Neuronal stem cell (in vitro differentiated cells): ENCODE data around the gene LGR5.

Source experiments
- DNase-seq: peaks from one replicate; pipeline ENCODE4 v3.0.0-alpha.2; 2013; ENCODE audit warnings: low spot score
- H2AFZ ChIP-seq: one replicate; pipeline ENCODE4 v1.6.1; 2013; ENCODE audit warnings: mild to moderate bottlenecking, low read length, inconsistent platforms
- H2AK5ac ChIP-seq: 2 replicates; pipeline ENCODE4 v1.6.1; 2013; ENCODE audit warnings: low read depth, mild to moderate bottlenecking, inconsistent platforms, low read length, moderate library complexity, mixed read lengths
- H2BK120ac ChIP-seq: 2 replicates; pipeline ENCODE4 v1.6.1; 2013; ENCODE audit warnings: low read depth, mild to moderate bottlenecking, inconsistent platforms, low read length, moderate library complexity, mixed read lengths
- H2BK12ac ChIP-seq: one replicate; pipeline ENCODE4 v1.6.1; 2013; ENCODE audit warnings: low read length, inconsistent platforms
- H2BK15ac ChIP-seq: 2 replicates; pipeline ENCODE4 v1.6.1; 2013; ENCODE audit warnings: mild to moderate bottlenecking, low read length, inconsistent platforms, mixed read lengths
- H2BK5ac ChIP-seq: one replicate; pipeline ENCODE4 v1.6.1; 2013; ENCODE audit warnings: inconsistent platforms, mild to moderate bottlenecking, low read length, moderate library complexity
- H3K14ac ChIP-seq: one replicate; pipeline ENCODE4 v1.6.1; 2013; ENCODE audit warnings: low read length, inconsistent platforms
- H3K18ac ChIP-seq: 2 replicates; pipeline ENCODE4 v1.6.1; 2013; ENCODE audit warnings: low read length, inconsistent platforms
- H3K23ac ChIP-seq: 2 replicates; pipeline ENCODE4 v1.6.1; 2013; ENCODE audit warnings: low read depth, mild to moderate bottlenecking, mixed read lengths, low read length, inconsistent platforms; ENCODE audit not compliant: poor library complexity
- H3K27ac ChIP-seq: replicated peaks from 3 replicates; pipeline ENCODE4 v1.5.1; 2013; ENCODE audit warnings: low read length, inconsistent platforms
- H3K27me3 ChIP-seq, 3 experiments: 2 replicates each; pipeline ENCODE4 v1.6.1; 2013; ENCODE audit warnings: low read length in 3 of 3, mild to moderate bottlenecking in 2 of 3, inconsistent platforms in 1 of 3, low read depth in 1 of 3, mixed read lengths in 1 of 3, moderate library complexity in 1 of 3; ENCODE audit not compliant: control insufficient read depth in 3 of 3, insufficient read depth in 3 of 3
- H3K36me3 ChIP-seq, 2 donors: replicated peaks in 1 of 2; 2 replicates each; pipeline ENCODE4 v1.6.1; 2013; ENCODE audit warnings: low read length in 2 of 2; ENCODE audit not compliant: control insufficient read depth in 2 of 2, insufficient read depth in 2 of 2
- H3K4ac ChIP-seq: 2 replicates; pipeline ENCODE4 v1.6.1; 2013; ENCODE audit warnings: inconsistent platforms, mild to moderate bottlenecking, low read length, moderate library complexity
- H3K4me1 ChIP-seq, 2 donors: 1 replicate in 1 of 2; 2 replicates in 1 of 2; pipeline ENCODE4 v1.6.1; 2013; ENCODE audit warnings: low read length in 2 of 2, low read depth in 1 of 2; ENCODE audit not compliant: control insufficient read depth in 2 of 2, insufficient read depth in 1 of 2
- H3K4me2 ChIP-seq: one replicate; pipeline ENCODE4 v1.6.1; 2013; ENCODE audit warnings: mild to moderate bottlenecking, low read length, inconsistent platforms; ENCODE audit not compliant: insufficient read depth, poor library complexity, severe bottlenecking
- H3K4me3 ChIP-seq, 2 donors: 2 replicates each; pipeline ENCODE4 v1.5.1; 2013; ENCODE audit warnings: low read length in 2 of 2, mild to moderate bottlenecking in 2 of 2, inconsistent platforms in 1 of 2, moderate library complexity in 1 of 2
- H3K79me1 ChIP-seq: one replicate; pipeline ENCODE4 v1.6.1; 2013; ENCODE audit warnings: low read depth, mild to moderate bottlenecking, inconsistent platforms, low read length, moderate library complexity
- H3K9ac ChIP-seq: one replicate; pipeline ENCODE4 v1.6.1; 2013; ENCODE audit warnings: mild to moderate bottlenecking, low read depth, low read length, inconsistent platforms; ENCODE audit not compliant: poor library complexity
- H3K9me3 ChIP-seq, 2 donors: replicated peaks in 1 of 2; 2 replicates each; pipeline versions ENCODE3 to v1.6.1; 2013; ENCODE audit warnings: low read length in 2 of 2, mild to moderate bottlenecking in 2 of 2, inconsistent platforms in 1 of 2, low read depth in 1 of 2, mixed read lengths in 1 of 2, moderate library complexity in 1 of 2; ENCODE audit not compliant: control insufficient read depth in 2 of 2, insufficient read depth in 1 of 2
- H4K8ac ChIP-seq: one replicate; pipeline ENCODE4 v1.6.1; 2013; ENCODE audit warnings: low read depth, mild to moderate bottlenecking, inconsistent platforms, low read length, moderate library complexity
- H4K91ac ChIP-seq: one replicate; pipeline ENCODE4 v1.6.1; 2013; ENCODE audit warnings: low read length, low read depth, mild to moderate bottlenecking, inconsistent platforms; ENCODE audit not compliant: poor library complexity
- WGBS, 2 donors: extraction: QIAGEN DNeasy Blood & Tissue Kit; methylation state at CpG; one replicate each; pipeline ENCODE4 v1.1.7; 2013; ENCODE audit warnings: missing lambda C conversion rate in 2 of 2, mixed read lengths in 1 of 2; ENCODE audit not compliant: insufficient read length in 2 of 2, insufficient replicate concordance in 1 of 2; ENCODE audit errors: extremely low coverage in 2 of 2; 5-methylcytosine and 5-hydroxymethylcytosine counted together

LGR5 gene

DNA sequence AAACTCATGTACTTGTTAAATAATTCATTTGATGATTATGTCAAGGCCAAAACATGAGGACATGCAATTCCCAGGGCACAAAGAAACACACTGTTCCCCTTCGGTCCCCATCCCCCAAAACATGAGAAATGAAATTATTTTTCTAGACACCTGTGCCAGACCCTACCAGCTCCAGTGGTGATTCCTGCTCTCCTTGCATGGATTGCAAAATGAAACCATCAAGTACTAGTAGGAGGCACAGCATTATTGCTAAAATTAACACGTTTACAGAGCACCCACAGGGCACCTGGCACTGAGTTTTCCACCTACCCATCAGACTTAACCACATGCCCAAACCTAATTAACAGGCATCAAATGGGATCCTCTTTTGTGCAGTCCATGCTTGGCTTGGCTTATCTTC, 147.4 kb downstream of the LGR5 start:
- no peaks in the 10 kb centered on the region for H3K27me3 ChIP-seq
- no peak overlapping the region for H2BK15ac ChIP-seq
- peaks cover 0 to 6% of the 10 kb centered on the region in 2 donors for H3K4me1 ChIP-seq
- DNase-seq: no peak
- no peak overlapping the region for H3K23ac ChIP-seq
- H3K9me3 ChIP-seq: no peaks in the 10 kb centered on the region
- no peak overlapping the region for H4K8ac ChIP-seq
- H2BK12ac ChIP-seq: no peak overlapping the region
- no peak overlapping the region for H2BK5ac ChIP-seq
- H3K9ac ChIP-seq: no peak overlapping the region
- H3K4me3 ChIP-seq: no peak overlapping the region
- no peak overlapping the region for H4K91ac ChIP-seq
- H3K4me2 ChIP-seq: no peak overlapping the region
- no CpG with 5 or more reads among the region's 2 CpGs for WGBS, 2 donors
- H3K36me3 ChIP-seq: no peaks in the 10 kb centered on the region
- H3K14ac ChIP-seq: no peak overlapping the region
- no peak overlapping the region for H2AK5ac ChIP-seq
- H3K18ac ChIP-seq: no peak overlapping the region
- no peak overlapping the region for H2AFZ ChIP-seq
- H3K79me1 ChIP-seq: no peaks in the 10 kb centered on the region
- peak overlapping the region; percentile 54 for H3K27ac ChIP-seq
- no peak overlapping the region for H2BK120ac ChIP-seq
- H3K4ac ChIP-seq: no peak overlapping the region

DNA sequence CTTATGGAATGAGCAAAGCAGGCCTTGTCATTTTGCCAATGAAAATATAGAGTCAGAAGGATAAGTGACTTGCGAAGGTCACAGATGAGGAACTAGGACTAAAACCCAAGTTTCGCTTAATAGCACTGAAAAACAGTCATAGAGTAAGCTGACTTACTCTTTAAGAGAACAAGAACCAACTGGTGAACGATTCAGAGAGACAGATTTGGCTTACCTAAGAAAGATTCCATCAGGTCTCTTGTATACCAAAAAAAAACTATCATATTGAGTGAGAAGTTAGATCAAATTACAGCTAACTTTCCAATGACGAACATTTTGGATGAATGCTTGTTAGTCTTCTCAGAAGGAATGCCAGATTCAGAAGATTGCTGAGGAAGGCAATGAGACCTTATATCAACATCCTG, 149.9 kb downstream of the LGR5 start:
- Histone ChIP-seq H3K4me2 (no peak overlapping the region), H3K9ac (no peak overlapping the region), H2AK5ac (no peak overlapping the region), H2BK5ac (no peak overlapping the region), H2AFZ (no peak overlapping the region), H3K4me3 (no peak overlapping the region), H3K4me1 (peaks cover 0 to 6% of the 10 kb centered on the region in 2 donors), H3K27me3 (no peaks in the 10 kb centered on the region), H2BK120ac (no peak overlapping the region), H3K9me3 (no peaks in the 10 kb centered on the region), H3K36me3 (no peaks in the 10 kb centered on the region), H3K18ac (no peak overlapping the region), H2BK15ac (no peak overlapping the region), H3K79me1 (no peaks in the 10 kb centered on the region), H3K4ac (no peak overlapping the region), H3K14ac (no peak overlapping the region), H2BK12ac (no peak overlapping the region), H3K23ac (no peak overlapping the region), H4K91ac (no peak overlapping the region), H4K8ac (no peak overlapping the region), H3K27ac (no peak overlapping the region)
- DNase-seq: no peak
- no CpG with 5 or more reads among the region's 4 CpGs for WGBS, 2 donors

DNA sequence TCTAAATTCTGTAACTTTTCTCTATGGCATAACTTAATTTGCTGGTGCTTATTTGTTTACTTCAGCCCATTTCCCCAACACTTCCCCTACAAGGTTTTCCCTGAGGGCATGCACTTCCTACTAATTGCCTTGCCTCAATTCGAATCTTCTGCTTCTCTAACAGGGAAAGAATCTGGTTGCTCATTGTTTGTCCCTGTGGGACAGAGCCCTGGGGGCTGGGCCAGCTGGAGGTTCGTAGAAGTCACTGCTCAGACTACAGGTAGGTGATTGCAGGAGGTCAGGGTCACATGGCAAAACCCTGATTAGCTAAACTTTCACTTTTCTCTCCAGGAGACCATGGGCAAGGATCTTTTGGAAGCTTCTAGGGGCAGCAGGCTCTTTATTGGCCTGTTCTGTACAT, 152.0 kb downstream of the LGR5 start:
- no peak overlapping the region for H3K14ac ChIP-seq
- no peak overlapping the region for H4K91ac ChIP-seq
- peaks cover 0 to 6% of the 10 kb centered on the region in 2 donors for H3K4me1 ChIP-seq
- no peak overlapping the region for H3K18ac ChIP-seq
- no peak overlapping the region for H2AFZ ChIP-seq
- H3K27me3 ChIP-seq: no peaks in the 10 kb centered on the region
- H3K4me3 ChIP-seq: no peak overlapping the region
- no peak overlapping the region for H3K4me2 ChIP-seq
- no peak overlapping the region for H3K4ac ChIP-seq
- no peaks in the 10 kb centered on the region for H3K36me3 ChIP-seq
- no peak overlapping the region for H2BK120ac ChIP-seq
- no peak overlapping the region for H4K8ac ChIP-seq
- H3K9me3 ChIP-seq: no peaks in the 10 kb centered on the region
- no peak for DNase-seq
- H3K23ac ChIP-seq: no peak overlapping the region
- H2AK5ac ChIP-seq: no peak overlapping the region
- no peak overlapping the region for H2BK12ac ChIP-seq
- H2BK5ac ChIP-seq: no peak overlapping the region
- H3K27ac ChIP-seq: no peak overlapping the region
- no peak overlapping the region for H3K9ac ChIP-seq
- H3K79me1 ChIP-seq: no peaks in the 10 kb centered on the region
- no peak overlapping the region for H2BK15ac ChIP-seq
- no CpG with 5 or more reads among the region's 2 CpGs for WGBS, 2 donors

DNA sequence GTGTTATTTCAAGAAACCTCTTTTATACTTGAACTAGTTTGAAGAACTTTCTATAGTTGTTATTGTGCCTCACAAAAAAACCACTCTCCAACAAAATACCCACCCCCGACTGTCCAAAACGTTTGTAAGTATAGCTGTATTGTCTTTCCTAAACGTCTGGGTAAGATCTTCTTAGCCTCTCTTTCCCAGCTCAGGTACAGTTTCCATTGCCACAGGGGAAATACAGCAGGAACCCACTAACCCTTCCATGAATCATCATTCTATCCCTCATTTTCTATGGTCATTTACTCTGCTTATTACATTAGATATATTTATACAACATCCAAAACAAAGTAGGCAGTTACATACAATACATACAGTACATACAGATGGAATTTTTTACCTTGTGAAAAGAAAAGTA, 153.2 kb downstream of the LGR5 start:
- Histone ChIP-seq H3K79me1 (no peaks in the 10 kb centered on the region), H3K27me3 (no peaks in the 10 kb centered on the region), H3K4me2 (no peak overlapping the region), H3K9me3 (no peaks in the 10 kb centered on the region), H3K4me1 (peaks cover 0 to 3% of the 10 kb centered on the region in 2 donors), H3K4me3 (no peak overlapping the region), H3K14ac (no peak overlapping the region), H4K91ac (no peak overlapping the region), H3K18ac (no peak overlapping the region), H4K8ac (no peak overlapping the region), H3K4ac (no peak overlapping the region), H2BK120ac (no peak overlapping the region), H2AFZ (peak overlapping the region; percentile 56), H2BK5ac (no peak overlapping the region), H3K36me3 (no peaks in the 10 kb centered on the region), H2BK12ac (no peak overlapping the region), H3K23ac (no peak overlapping the region), H2AK5ac (no peak overlapping the region), H3K27ac (no peak overlapping the region), H3K9ac (no peak overlapping the region), H2BK15ac (no peak overlapping the region)
- DNase-seq: no peak
- WGBS, 2 donors: no CpG with 5 or more reads among the region's 3 CpGs
